HG03139 (cell line): ENCODE results near the gene RYR1.
"Not testable (repeated sequence)": the region's sequence is repeated elsewhere in the genome, so short reads cannot be mapped to it uniquely, and the experiment has no call there.

Experiments used
- ATAC-seq: cut with Tn5 transposase; IDR thresholded peaks from one replicate; pipeline ENCODE4 v1.9.1; 2021; ENCODE audit not compliant: unreplicated experiment

The RYR1 gene

DNA sequence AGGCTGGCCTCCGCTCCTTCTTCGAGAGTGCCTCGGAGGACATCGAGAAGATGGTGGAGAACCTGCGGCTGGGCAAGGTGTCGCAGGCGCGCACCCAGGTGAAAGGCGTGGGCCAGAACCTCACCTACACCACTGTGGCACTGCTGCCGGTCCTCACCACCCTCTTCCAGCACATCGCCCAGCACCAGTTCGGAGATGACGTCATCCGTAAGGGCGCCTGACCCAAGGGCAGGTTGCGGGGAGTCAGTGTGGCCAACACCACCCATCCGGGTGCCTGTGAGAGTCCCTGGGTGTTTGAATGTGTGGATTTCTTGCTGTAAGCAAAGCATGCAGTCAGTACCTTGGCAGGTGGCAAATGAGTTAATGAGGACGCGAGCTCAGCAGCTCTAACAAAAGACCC is 78.8 kb downstream of the RYR1 start:
- ATAC-seq, result no peak

DNA sequence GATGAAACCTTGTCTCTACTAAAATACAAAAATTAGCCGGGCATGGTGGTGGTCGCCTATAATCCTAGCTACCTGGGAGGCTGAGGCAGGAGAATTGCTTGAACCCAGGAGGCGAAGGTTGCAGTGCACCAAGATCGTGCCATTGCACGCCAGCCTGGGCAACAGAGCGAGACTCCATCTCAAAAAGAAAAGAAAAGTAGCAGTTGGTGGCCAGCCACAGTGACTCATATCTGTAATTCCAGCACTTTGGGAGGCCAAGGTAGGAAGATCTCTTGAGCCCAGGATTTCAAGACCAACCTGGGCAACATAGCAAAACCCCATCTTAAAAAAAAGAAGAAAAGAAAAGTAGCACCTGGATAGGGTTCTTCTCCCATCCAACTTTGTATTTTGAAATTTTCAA is 79.7 kb downstream of the RYR1 start:
- ATAC-seq, result not testable (repeated sequence)

DNA sequence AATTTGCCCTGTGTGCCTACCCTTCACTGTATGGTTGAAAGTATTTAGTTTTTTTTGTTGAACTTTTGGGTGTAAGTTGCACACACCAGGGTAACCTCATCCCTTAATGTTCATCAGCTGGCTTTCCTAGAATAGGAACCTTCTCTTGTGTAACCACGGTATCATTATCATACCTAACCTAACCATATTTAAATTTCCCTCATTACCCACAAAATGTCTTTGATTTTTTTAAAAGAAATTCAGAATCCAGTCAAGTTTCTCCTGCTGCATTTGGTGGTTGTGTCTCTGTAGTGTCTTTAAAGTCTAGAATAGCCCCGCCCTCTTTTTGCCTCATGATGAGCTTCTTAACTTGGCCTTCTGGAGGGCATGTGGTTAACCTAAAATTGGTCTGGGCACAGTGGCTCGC is 80.3 kb downstream of the RYR1 start:
- ATAC-seq, result no peak

DNA sequence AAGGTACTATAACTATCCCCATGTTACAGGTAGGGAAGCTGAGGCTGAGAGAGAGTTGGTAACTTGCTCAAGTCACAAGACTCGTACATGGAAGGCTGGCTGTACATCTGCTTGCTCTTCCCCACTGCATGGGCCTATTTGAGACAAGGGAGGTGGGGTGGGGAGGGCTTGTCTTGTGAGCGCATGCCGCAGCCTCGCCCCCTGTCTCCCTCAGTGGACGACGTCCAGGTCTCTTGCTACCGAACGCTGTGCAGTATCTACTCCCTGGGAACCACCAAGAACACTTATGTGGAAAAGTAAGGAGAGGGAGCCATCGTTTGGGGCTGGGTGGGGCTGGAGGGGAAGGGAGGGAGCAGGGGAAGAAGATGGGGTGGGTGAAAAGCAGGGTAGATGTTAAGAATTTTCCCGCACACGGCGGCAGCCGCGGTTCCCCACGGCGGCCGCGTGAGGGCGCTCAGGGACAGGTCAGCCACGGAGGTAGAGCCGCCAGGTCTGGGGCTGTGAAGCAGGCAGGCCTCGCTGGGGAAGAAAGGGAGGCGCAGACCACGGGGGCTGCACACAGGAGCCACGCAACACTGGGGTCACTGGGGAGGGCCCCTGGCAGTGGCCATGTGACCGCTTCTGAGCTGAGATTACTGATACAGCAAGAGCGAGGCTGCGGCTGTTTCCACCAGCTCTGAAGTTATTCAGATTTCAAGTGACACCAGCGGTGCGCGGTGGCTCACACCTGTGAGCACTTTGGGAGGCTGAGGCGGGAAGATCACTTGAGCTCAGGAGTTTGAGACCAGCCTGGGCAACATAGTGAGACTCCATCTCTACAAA is 81.5 kb downstream of the RYR1 start:
- ATAC-seq, result no peak

DNA sequence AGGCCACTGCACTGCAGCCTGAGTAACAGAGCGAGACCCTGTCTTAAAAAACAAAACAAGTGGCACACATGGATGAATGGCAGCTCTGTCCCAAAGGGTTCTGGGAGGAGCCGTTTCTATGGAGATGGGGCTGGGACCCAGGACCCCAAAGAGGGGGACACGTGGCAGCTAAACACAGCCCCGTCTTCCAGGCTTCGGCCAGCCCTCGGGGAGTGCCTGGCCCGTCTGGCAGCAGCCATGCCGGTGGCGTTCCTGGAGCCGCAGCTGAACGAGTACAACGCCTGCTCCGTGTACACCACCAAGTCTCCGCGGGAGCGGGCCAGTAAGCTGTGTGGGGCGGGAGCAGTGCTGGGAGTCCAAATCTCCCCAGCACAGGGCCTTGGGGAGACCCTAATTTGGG is 82.4 kb downstream of the RYR1 start:
- no peak for ATAC-seq

DNA sequence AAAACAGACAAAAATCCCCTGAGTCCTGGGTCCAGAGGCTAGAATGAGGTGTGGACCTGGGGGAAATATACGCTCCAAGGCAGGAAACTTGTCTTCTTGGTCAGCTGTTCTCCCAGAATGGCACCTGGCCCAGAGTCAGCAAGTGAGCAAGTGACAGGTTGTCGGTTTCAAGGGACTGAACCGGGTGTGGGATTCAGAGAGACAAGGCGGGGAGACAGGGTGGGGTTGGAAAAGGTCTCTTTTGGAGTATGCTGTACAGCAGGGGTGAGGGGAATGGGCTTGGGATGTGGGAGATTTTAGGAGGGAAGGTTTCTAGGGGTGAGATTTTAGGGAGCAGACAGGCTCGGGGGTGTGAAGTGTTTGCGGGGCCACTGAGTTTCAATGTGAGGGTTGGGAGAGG is 83.3 kb downstream of the RYR1 start:
- ATAC-seq, result no peak

DNA sequence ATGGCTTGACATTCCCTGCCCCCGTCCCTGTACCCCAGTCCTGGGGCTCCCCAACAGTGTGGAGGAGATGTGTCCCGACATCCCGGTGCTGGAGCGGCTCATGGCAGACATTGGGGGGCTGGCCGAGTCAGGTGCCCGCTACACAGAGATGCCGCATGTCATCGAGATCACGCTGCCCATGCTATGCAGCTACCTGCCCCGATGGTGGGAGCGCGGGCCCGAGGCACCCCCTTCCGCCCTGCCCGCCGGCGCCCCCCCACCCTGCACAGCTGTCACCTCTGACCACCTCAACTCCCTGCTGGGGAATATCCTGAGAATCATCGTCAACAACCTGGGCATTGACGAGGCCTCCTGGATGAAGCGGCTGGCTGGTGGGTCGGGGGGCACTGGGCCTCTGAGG is 83.8 kb downstream of the RYR1 start:
- no peak for ATAC-seq

DNA sequence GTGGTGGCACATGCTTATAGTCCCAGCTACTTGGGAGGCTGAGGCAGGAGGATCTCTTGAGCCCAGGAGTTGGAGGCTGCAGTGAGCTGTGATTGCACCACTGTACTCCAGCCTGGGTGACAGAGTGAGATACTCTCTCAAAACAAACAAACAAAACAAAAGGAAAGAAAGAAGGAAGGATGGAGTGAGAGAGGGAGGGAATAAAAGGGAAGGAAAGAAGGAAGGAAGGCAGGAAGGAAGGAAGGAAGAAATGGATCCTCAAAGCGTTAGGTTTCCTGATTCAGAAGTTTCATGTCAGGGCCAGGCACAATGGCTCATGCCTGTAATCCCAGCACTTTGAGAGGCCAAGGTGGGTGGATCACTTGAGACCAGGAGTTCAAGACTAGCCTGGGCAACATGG is 84.5 kb downstream of the RYR1 start:
- ATAC-seq, result not testable (repeated sequence)

DNA sequence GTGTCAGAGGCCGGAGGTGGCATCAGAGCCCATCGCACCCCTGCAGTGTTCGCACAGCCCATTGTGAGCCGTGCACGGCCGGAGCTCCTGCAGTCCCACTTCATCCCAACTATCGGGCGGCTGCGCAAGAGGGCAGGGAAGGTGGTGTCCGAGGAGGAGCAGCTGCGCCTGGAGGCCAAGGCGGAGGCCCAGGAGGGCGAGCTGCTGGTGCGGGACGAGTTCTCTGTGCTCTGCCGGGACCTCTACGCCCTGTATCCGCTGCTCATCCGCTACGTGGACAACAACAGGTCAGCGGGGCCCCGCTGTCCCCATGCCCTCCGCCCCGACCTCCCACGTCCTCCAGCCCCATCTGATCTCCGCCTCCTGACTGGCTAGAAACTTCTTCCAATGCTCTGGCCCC is 85.7 kb downstream of the RYR1 start:
- ATAC-seq, result no peak

DNA sequence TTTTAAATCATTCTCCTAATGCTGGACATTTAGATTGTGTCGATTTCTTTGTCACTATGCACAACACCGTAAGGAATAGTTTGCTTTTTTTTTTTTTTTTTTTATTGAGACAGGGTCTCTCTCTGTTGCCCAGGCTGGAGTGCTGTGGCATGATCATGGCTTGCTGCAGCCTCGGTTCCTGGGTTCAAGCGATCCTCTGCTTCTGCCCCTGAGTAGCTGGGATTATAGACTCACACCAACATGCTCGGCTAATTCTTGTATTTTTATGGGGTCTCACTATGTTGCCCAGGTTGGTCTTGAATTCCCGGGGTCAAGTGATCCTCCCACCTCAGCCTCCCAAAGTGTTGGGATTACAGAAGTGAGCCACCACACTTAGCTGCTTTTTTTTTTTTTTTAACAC is 86.5 kb downstream of the RYR1 start:
- ATAC-seq, result no peak

DNA sequence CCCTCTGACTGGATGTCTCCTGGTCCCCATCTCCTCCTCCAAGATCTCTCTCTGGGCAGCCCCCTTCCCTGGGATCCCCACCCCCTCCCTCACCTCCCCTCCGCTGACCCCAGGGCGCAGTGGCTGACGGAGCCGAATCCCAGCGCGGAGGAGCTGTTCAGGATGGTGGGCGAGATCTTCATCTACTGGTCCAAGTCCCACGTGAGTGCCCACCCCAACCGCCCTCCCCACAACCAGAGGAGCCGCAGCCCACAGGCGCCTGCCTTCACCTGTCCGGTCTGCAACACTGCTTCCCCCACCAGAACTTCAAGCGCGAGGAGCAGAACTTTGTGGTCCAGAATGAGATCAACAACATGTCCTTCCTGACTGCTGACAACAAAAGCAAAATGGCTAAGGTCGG is 89.4 kb downstream of the RYR1 start:
- ATAC-seq, result no peak

DNA sequence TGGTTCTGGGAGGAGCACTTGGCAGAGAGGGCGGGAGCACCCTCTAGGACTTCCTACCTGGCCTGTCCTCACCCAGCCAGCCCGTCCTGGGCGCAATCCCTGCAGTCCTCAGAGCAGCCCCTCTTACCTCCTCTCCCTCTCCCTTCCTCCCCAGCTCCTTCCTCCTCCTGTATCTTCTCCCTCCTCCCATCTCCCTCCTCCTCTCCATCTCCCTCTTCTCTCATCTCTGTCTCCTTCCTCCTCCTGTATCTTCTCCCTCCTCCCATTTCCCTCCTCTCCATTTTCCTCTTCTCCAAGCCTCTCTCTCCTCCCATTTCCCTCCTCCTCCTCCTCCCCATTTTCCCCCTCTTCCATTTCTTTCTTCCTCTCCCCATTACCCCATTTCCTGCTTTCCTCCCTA is 89.8 kb downstream of the RYR1 start:
- ATAC-seq, result no peak

DNA sequence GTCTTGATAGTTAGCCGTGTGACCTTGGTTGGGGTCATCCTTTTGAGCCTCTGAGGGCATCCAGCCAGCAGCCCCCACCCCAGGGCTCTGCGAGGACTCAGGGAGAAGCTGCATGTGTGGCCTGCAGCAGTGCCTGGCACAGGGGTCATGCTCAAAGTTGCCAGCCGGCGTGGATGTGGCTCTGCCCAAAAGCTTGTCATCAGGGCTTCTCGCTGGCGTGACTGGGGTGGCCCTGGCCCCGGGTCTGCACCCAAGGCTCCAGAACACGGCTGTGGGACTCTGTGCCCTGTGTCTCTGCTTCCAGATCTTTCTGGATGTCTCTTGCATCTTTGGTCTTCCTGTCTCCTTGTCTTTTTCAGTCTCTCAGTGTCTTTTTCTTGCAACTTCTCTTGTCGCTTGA is 90.9 kb downstream of the RYR1 start:
- no peak for ATAC-seq

DNA sequence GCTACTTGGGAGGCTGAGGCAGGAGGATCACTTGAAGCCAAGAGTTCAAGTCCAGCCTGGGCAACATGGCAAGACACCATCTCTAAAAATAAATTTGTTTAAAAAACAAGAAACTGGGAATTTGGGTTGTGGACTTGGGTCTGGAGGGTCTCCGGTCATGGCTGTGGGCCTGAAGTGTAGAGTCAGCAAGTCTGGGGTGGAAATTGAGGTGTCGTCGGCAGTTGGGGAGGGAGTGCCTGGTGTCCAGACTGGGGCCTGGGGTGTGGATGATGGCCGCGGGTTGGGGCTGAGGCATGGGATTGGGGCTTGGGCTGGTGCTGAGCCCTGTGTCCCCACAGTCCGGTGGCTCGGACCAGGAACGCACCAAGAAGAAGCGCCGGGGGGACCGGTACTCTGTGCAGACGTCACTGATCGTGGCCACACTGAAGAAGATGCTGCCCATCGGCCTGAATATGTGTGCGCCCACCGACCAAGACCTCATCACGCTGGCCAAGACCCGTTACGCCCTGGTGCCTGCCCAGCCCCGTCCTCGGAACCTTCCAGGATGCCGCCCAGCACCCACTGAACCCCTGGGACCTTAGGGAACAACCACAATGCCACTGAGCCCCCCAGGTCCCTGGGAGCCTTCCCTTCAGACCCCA is 91.6 kb downstream of the RYR1 start:
- no peak for ATAC-seq

DNA sequence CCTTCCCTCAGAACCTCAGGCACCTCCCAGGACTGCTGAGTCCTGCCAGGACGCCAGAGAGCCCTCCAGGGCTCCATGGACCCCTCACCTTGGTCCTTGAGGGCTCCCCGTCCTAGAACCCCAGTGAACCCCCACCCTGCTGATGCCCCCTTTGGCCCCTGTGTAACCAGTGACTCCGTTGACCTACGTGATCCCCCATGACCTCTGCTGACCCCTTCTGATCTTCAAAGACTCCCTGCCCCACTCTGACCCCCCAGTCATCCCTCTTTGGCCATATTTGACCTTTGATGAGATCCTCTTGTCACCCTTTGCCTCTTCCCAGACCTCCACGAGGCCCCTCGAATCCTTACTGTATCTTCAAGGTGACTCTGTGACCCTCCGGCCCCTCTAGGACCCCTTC is 92.9 kb downstream of the RYR1 start:
- no peak for ATAC-seq

DNA sequence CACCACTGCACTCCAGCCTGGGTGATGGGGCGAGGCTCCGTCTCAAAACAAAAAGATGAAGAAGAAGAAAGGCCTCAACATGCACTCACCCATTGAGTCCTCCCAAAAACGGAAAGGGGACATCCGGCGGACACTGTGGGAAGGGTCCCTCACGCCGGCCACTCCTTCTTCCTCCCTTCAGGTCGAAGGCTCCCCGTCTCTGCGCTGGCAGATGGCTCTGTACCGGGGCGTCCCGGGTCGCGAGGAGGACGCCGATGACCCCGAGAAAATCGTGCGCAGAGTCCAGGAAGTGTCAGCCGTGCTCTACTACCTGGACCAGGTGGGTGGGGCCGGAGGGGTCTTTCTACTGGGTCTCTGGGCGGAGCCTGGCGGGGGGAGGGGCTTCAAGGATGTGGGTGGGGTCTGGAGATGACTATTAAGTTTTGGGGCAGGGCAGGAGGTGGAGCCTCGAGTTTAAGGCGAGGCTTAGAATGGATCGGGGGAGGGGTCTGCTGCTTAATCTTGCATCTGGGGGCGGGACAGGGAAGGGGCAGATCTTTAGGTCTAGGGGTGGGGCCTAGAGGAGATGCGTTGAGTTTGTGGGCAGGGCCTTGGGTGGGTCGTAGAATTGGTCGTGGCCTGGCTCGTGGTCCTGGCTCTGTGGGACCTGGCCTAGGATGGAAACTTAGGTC is 94.1 kb downstream of the RYR1 start:
- ATAC-seq, result no peak

DNA sequence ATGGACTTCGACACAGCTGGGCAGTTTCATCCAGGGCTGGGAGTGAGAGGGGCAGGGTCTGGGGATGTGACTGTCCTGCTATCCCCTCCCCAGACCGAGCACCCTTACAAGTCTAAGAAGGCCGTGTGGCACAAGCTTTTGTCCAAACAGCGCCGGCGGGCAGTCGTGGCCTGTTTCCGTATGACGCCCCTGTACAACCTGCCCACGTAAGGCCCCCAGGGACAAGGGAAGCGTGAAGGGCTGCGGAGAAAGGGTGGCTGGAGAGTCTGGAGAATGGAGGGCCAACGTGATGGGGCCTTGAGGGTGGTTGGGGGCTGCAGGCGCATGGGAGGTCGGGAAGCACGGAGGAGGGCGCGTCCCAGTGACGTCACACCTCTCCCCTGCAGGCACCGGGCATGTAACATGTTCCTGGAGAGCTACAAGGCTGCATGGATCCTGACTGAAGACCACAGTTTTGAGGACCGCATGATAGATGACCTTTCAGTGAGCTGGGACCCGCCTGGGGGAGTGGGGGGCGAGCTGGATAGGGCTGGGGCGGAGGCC is 94.8 kb downstream of the RYR1 start:
- no peak for ATAC-seq

DNA sequence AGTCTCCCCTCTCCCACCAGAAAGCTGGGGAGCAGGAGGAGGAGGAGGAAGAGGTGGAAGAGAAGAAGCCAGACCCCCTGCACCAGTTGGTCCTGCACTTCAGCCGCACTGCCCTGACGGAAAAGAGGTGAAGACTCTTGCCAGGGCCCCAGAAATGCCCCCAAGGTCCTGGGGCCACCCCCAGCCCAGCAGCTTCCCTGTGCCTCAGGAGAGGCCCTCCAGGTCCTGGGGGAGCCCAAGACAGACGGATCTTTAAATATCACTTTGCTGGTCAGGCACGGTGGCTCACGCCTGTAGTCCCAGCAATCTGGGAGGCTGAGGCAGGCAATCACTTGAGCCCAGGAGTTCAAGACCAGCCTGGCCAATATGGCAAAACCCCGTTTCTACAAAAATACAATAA is 95.4 kb downstream of the RYR1 start:
- ATAC-seq, result no peak

DNA sequence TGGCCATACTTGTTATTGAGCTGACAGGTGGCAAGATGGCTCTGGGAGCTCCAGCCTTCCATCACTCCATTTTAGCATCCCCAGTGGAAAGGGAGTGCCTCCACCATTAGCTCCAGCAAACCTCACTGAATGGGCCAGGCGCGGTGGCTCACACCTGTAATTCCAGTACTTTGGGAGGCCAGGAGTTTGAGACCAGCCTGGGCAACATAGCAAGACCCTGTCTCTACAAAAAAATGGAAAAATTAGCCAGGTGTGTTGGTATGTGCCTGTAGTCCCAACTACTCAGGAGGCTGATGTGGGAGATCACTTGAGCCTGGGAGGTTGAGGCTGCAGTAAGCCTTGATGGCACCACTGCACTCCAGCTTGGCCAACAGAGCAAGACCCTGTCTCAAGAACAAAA is 98.0 kb downstream of the RYR1 start:
- ATAC-seq, result no peak

DNA sequence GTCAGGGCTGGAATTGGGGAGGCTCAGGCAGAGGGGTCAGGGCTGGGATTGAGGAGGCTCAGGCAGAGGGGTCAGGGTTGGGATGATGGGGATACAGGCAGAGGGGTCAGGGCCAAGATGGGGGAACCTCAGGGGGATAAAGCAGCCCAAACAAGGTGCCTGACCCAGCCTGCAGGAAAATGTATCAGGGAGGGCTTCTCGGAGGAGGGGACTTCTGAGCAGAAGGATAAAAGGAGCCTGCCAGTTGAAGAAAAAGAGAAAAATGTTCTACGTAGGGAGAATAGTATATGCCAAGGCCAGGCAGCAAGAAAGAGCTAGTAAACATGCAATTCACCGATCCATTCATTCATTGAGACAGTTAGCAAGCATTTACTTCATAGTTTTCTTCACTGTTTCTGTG is 99.4 kb downstream of the RYR1 start:
- ATAC-seq, result no peak

DNA sequence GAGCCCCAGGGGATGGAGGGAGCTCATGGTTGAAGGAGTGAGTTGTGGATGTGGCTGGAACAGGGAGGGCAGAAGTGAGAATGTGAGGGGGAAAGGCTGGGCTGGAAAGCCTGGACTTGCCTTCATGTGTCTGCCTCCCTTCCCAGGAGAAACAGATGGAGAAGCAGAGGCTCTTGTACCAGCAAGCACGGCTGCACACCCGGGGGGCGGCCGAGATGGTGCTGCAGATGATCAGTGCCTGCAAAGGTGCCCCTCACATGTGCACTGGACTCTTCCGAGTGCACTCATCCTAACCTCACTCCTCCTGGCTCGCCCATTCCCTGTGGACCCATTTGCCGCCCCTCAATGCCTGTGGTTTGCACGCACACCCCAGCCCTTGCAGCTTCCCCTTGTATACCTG is 101.1 kb downstream of the RYR1 start:
- no peak for ATAC-seq

DNA sequence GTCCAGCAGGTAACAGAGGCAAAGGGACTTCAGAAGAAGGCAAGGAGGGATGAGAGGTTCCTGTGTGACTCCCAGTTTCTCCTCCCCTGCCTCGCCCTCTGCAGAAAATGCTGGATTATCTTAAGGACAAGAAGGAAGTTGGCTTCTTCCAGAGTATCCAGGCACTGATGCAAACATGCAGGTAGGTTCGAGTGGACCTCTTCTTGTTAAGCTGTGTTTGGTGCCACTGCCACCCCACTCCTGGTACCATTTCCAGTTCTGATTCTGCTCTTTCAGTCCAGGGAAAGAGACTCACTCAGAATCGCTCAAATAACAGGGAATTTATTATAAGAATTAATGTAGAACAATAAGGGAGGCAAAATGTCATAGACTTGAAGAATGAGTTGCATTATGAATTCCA is 101.7 kb downstream of the RYR1 start:
- ATAC-seq, result no peak
